ENCODE results near the gene SLC39A11. TPM values are rescaled to one million over a fixed set of nuclear protein-coding genes. Genes with fewer than 3 reads are reported as not detected.
A peak's percentile ranks its signal among the peaks of the same experiment; 100 is the strongest.
"Not testable (repeated sequence)": the region's sequence is repeated elsewhere in the genome, so short reads cannot be mapped to it uniquely, and the experiment has no call there.

SLC39A11 gene
- total RNA-seq, 1 experiment from 2014 or later, result 18.6 TPM

DNA sequence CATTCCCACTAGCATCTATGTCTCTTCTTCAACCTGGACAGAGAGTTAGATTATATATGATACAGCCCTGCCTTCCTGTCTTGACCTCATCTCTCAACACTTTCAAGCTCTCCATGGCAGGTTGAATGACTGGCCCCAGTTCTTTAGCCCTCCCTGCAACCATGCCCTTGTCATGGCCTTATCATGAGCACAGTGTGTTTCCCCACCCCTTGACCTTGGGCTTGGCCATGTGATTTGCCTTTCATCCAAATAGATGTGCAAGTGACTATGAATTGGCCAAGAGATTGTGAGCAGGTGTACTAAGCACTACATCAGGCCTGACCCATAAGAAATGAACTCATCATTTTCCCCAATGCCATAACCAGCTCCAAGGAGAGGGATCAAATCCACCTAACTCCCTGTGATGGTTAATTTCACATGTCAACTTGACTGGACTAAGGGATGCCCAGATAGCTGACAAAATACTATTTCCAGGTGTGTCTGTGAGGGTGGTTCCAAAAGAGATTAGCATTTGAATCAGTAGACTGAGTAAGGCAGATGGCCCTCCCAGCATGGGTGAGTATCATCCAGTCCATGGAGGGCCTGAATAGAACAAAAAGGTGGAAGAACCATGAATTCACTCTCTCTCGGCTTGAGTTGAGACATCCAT lies 97.4 kb downstream of the SLC39A11 start:
- H3K27ac ChIP-seq (ENCODE audit: low read depth, low read length, poor library complexity, severe bottlenecking), result no peak overlapping the region
- no peak for TF ChIP-seq EZH2 (IDR thresholded peaks at IDR 0.05; ENCODE audit: borderline replicate concordance, low read depth, low read length, poor library complexity, severe bottlenecking)
- TF ChIP-seq, protein P1, sequence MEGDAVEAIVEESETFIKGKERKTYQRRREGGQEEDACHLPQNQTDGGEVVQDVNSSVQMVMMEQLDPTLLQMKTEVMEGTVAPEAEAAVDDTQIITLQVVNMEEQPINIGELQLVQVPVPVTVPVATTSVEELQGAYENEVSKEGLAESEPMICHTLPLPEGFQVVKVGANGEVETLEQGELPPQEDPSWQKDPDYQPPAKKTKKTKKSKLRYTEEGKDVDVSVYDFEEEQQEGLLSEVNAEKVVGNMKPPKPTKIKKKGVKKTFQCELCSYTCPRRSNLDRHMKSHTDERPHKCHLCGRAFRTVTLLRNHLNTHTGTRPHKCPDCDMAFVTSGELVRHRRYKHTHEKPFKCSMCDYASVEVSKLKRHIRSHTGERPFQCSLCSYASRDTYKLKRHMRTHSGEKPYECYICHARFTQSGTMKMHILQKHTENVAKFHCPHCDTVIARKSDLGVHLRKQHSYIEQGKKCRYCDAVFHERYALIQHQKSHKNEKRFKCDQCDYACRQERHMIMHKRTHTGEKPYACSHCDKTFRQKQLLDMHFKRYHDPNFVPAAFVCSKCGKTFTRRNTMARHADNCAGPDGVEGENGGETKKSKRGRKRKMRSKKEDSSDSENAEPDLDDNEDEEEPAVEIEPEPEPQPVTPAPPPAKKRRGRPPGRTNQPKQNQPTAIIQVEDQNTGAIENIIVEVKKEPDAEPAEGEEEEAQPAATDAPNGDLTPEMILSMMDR (conservative IDR thresholded peaks at IDR 0.05; ENCODE audit: low read depth, low read length), result no peak
- H3K4me1 ChIP-seq (ENCODE audit: insufficient read depth, low read length, poor library complexity, severe bottlenecking), result peaks cover 9% of the 10 kb centered on the region
- no peak for DNase-seq (ENCODE audit: low spot score)
- no peaks in the 10 kb centered on the region for H3K27me3 ChIP-seq (replicated peaks; ENCODE audit: insufficient read depth, low read depth, low read length, poor library complexity)
- intact Hi-C loops (cut with micrococcal nuclease; ENCODE audit: unreplicated experiment), result no loop called here
- POLR2A ChIA-PET (ENCODE audit: low non-redundant PET), result no interaction called here
- no peak overlapping the region for H3K4me3 ChIP-seq (ENCODE audit: low read depth, low read length, poor library complexity, severe bottlenecking)
- no peaks in the 10 kb centered on the region for H3K9me3 ChIP-seq (ENCODE audit: low read depth, low read length, poor library complexity, severe bottlenecking)
- H3K36me3 ChIP-seq (ENCODE audit: insufficient read depth, low read length, poor library complexity, severe bottlenecking), result no peaks in the 10 kb centered on the region
- BruUV-seq (replicated peaks), result no TSS peak
- CTCF ChIA-PET, result interaction anchor here (1.0 kb wide), 1 partner anchor 9 kb away, joined by 4 read pairs; no protein-coding TSS in a partner anchor

- H3K4me1 ChIP-seq (ENCODE audit: insufficient read depth, low read length, poor library complexity, severe bottlenecking); H3K9me3 ChIP-seq (ENCODE audit: low read depth, low read length, poor library complexity, severe bottlenecking); H3K4me3 ChIP-seq (ENCODE audit: low read depth, low read length, poor library complexity, severe bottlenecking); intact Hi-C loops (cut with micrococcal nuclease; ENCODE audit: unreplicated experiment); BruUV-seq (replicated peaks); H3K36me3 ChIP-seq (ENCODE audit: insufficient read depth, low read length, poor library complexity, severe bottlenecking); H3K27me3 ChIP-seq (replicated peaks; ENCODE audit: insufficient read depth, low read depth, low read length, poor library complexity); H3K27ac ChIP-seq (ENCODE audit: low read depth, low read length, poor library complexity, severe bottlenecking): not testable (repeated sequence)
- DNase-seq (ENCODE audit: low spot score), result peak; percentile 50
- ChIA-PET CTCF (interaction anchor here (0.5 kb wide), 1 partner anchor 266 kb away, joined by 5 read pairs; no protein-coding TSS in a partner anchor), POLR2A (ENCODE audit: low non-redundant PET) (interaction anchor here (0.6 kb wide), 1 partner anchor 17 kb away, joined by 3 read pairs; no protein-coding TSS in a partner anchor)
Measured at GRCh38 chr17:72992783-72993467, 99.6 kb downstream of the SLC39A11 start.

- intact Hi-C loops (cut with micrococcal nuclease; ENCODE audit: unreplicated experiment), result no loop called here
- Histone ChIP-seq H3K36me3 (ENCODE audit: insufficient read depth, low read length, poor library complexity, severe bottlenecking) (no peaks in the 10 kb centered on the region), H3K4me3 (ENCODE audit: low read depth, low read length, poor library complexity, severe bottlenecking) (no peak overlapping the region), H3K9me3 (ENCODE audit: low read depth, low read length, poor library complexity, severe bottlenecking) (no peaks in the 10 kb centered on the region), H3K27ac (ENCODE audit: low read depth, low read length, poor library complexity, severe bottlenecking) (no peak overlapping the region), H3K27me3 (replicated peaks; ENCODE audit: insufficient read depth, low read depth, low read length, poor library complexity) (no peaks in the 10 kb centered on the region), H3K4me1 (ENCODE audit: insufficient read depth, low read length, poor library complexity, severe bottlenecking) (peaks cover 9% of the 10 kb centered on the region)
- no TSS peak for BruUV-seq (replicated peaks)
- POLR2A ChIA-PET (ENCODE audit: low non-redundant PET), result no interaction called here
- TF ChIP-seq, protein P1 (conservative IDR thresholded peaks at IDR 0.05; ENCODE audit: low read depth, low read length), result no peak
- no peak for TF ChIP-seq EZH2 (IDR thresholded peaks at IDR 0.05; ENCODE audit: borderline replicate concordance, low read depth, low read length, poor library complexity, severe bottlenecking)
- no peak for DNase-seq (ENCODE audit: low spot score)
- CTCF ChIA-PET, result no interaction called here
Measured at GRCh38 chr17:72991651-72992050, 100.8 kb downstream of the SLC39A11 start.
